Left renal pelvis (tissue), 4 donors: ENCODE measurements around the gene RHOBTB1. TPM values are rescaled to one million over a fixed set of nuclear protein-coding genes. Genes with fewer than 3 reads are reported as not detected.
A peak's percentile ranks its signal among the peaks of the same experiment; 100 is the strongest.
"Not testable (repeated sequence)": the region's sequence is repeated elsewhere in the genome, so short reads cannot be mapped to it uniquely, and the experiment has no call there.

Experiments used
- DNase-seq, 4 donors: peaks; one replicate each; pipeline ENCODE4 v3.0.0-alpha.2; 2013; ENCODE audit warnings: low read depth in 4 of 4, low spot score in 3 of 4
- polyA plus RNA-seq, 4 donors: library from polyadenylated mRNA; unstranded; fragments of 120-200 nt; gene quantifications; one replicate each; pipeline ENCODE4 v1.2.1, GENCODE V29; 2013; ENCODE audit not compliant: insufficient read length in 4 of 4

Gene RHOBTB1
- 10 to 100 TPM; 58.5 to 84.2 (median 73.9) TPM for polyA plus RNA-seq

DNA sequence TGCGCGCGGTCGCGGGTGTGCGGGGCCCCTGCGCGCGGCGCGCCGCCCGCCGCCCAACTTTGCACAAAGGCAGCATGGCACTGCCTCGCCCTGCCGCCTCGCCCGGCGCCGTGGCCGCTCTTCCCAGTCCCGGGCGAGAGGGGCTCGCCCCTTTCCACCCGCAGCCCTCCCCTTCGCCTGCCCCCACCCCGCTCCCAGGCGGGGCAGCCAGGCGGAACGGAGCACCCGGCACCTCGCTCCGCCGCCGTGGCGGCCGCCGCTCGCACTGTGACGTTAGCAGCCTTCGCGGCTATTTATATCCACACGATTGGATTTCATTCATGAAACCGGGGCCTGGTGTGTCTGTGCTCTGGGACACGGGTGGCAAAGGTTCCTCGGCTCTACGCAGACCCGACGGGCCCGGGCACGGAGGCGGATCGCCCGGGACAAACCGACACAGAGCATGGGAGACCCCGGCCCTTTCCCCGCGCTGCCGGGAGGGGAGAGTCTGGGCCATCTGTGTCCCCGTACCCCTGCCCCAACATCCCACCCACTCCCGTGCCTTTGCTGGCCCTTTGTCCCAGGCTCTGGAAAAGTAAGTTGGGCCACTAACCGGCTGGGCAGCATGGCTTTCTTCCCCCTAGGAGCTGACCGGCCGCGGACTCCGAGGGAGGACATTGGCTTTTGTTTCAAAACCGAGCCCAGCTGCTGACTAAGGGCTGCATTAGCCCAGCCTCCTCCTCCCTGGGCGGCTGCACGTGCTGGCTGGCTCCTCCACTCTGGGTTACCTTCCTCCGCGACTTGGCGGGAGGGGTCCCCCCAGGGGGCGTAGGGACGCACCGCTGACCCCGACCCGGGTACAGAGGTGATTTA is at the start of gene RHOBTB1:
Gene RHOBTB1 (minus strand): TSS at position 128 of the 852 bp plus-strand sequence. CDS start 32,643 bp downstream, outside the sequence.
- DNase-seq: peak; percentile 68 to 74 (median 72)

- no peak for DNase-seq
These were observed 48.7 kb upstream of the RHOBTB1 start for GRCh38 chr10:60992636-60993035.

DNA sequence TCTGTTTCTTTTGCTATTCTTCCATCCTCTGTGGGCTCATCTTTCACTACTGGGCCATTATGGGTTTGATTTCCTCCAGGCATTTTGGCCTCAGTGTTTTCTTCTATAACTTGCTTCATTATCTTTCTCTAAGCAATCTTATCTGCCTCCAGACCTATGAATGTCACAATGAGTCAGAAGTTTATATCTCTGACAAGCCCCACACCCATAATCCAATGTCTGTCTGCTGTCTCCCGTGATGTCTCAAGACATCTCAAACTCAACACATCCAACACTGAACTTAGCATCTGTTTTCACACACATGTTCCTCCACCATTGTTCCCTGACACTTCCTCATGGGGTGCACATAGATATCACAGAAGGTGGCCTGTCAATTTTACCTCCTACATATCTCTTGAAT is 46.7 kb upstream of the RHOBTB1 start:
- DNase-seq: no peak

DNA sequence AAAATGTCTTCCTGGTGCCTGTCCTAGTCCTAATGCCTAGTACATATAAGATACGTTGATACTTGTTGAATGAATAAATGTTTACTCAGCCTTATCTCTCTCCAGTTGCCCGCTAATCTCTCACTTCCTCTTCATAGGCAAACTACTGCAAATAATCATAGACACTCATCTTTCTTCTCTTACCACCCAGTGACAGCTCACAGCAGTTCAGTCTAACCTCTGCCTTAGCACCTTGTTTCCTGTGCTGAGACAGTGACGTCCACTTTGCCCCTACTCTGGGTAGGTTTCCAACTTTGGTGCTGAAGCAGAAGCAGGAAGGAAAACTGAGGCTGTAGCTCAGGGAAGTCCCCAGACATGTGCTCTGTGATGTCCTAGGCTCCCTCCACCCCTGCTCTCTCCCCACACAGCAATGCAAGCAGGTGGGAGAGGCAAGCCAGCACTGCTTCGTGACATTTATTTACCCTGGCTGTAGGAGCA is 45.5 kb upstream of the RHOBTB1 start:
- no peak for DNase-seq

GRCh38 chr10:60986791-60987190 is 42.8 kb upstream of the RHOBTB1 start:
- DNase-seq: no peak

GRCh38 chr10:60985951-60986350 is 42.0 kb upstream of the RHOBTB1 start:
- DNase-seq: no peak

DNA sequence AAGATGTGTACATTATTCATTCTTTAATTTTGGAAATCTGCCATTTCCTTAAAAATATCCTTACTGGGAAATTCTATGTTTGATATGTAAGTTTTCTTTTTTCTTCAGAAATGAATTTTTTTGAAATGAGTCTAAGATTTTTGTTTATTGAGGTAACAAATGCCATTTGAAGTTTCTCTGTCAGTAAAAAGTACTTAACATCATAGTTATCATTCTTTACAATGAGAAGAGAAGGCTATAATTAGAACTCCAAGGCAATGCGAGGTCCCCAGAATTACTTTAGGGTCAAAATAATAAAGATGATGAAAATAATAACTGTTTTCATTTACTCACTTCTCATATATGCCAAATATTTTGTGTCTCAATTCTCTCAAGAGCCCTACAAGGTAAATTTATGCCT is 37.0 kb upstream of the RHOBTB1 start:
- no peak for DNase-seq

GRCh38 chr10:60979667-60980104 is 35.7 kb upstream of the RHOBTB1 start:
- no peak for DNase-seq

- no peak for DNase-seq
These were observed 34.5 kb upstream of the RHOBTB1 start for GRCh38 chr10:60978287-60979115.

DNA sequence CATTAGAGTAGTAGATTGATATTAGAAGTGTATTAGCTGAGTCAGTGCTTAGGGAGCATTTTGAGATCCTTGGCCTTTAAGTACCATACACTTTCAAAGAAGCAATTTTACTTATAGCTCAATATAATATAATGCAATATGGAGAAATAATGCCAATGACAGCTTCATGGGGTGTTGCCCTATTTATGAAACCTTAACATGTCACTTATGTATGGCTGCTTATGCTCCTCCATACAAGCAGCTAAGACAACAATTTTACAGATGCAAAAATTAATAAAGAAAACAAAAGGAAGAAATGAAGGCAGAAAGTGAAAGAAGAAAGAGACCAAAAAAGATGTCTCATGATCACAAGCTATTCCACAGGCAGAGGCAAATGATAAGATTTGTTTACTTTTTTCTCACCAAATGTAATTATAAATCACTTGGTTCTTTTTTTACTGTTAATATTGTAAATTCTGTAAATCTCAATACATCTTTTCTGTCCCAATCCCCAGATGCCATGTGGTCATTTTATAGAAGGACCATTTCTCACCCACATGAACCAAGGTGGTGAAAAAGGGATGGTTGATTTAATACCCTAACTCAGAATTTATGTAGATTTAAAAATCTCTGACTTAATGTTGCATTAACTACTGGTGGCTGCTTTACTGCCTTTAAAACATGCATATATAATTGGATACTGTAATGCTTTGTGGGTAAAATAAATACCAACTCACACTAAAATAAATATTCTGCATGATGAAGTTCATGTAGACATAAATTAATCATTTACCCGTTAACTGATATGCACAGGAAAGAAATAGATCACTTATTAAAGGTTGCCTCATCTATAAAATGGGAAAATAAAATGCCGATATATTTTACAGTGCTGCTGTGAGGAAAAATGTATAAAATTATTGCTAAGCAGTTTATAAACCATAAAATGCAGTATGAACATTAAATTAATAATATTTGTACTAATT is 33.5 kb upstream of the RHOBTB1 start:
- DNase-seq: no peak

- DNase-seq: no peak
These were observed 32.7 kb upstream of the RHOBTB1 start for GRCh38 chr10:60976687-60977086.

DNA sequence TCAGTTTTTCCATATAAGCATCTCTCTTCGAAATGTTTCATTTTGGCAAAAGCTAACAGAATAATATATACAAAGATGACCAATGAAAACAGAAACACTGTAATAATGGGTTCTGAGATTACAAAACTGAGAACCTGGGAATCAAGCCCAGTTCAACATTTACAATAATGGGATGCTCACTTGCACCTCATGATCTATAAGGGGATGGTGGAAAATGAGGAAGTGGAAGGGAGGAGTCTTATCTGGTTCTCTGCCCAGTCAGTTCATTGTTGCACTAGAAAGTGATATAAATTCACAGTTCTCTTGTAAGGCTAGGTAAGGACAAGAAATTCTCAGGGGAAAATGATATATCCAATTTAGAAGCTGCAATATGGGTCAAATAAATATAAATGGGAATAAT is 31.7 kb upstream of the RHOBTB1 start:
- DNase-seq: no peak

DNA sequence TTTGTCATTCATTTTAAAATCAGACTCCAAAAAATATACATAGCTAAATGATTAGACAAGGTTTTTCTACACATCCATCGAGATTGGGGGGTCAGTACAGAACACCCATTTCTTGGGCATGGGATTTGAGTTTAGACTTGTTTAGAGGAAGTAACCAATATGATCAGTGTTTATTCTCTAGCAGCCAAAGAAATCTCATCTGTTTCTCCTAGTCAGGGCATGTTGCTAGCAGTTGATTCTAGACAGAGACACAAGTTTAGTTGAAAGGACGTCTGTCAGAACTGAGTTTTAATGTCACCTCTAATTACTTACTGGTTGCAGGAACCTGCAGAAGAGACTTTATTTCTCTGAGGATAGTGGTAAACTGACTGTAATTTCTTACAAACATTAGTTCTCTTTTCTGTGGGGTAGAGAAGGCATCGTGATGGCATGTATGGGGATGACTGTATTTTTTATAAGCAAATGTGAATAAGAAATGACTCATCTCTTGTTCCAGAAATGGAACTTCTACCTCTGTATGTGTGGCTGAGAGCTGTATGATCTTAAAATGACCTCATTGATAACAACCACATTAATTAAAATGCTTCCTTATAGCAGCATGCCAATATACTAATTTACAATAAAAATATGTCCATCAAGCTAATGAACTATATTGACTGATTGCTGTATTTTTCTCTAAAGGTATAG is 30.6 kb upstream of the RHOBTB1 start:
- DNase-seq: no peak

DNA sequence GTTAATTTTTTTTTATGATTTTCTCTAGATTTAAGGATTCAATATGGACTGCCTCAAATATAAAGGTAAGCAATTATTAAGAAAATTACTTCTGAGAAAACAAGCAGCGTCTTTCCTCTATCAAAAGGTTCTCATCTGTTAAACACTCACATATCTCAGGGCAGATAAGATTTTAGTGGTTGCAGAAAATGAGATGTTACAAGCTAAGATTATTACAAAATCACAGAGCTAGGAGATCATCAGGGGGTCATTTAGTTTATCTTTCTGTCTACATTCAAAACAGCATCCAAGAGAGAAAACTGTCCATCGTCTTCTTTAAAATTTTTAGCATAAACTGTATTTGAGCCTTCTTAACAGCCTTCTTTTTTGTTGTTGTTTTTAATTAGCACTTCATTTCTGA is 29.1 kb upstream of the RHOBTB1 start:
- no peak for DNase-seq

- DNase-seq: not testable (repeated sequence)
These were observed 28.2 kb upstream of the RHOBTB1 start for GRCh38 chr10:60972181-60972580.

DNA sequence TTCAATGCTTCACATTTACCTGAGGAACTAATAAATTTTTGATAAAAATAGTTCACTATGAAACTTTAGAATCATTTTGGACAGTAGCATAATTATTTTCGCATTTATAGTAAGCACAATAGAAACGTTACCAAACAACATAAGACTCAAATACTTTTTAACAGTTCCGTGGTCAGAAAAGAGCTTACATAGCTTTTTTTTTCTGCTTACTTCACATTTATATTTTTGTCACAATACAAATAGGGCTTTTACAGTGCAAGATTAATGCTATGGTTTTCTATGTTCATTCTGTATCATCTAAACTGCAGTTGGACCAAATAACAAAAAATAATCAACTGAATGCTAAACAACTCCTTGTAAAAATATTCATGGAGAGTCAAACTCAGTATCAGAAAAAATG is 26.5 kb upstream of the RHOBTB1 start:
- no peak for DNase-seq

DNA sequence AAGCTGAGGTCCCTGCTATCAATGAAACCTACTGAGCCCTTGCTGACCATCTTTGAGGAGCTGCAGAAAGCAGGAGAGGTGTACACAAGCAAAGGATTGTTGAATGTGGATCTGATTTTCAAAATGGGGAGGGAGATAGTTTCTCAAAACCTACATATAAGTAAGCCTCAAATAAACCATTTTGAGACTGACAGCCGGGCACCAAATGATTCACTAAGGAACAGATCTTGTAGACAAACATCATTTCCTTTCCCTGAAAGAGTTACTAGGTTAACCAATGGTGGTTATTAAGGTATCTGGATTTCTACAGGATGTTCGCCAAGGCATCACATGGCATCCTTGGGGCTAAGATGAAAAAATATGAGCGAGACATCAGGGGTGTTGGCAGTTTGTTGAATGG is 24.5 kb upstream of the RHOBTB1 start:
- no peak for DNase-seq

GRCh38 chr10:60967854-60968484 is 24.0 kb upstream of the RHOBTB1 start:
- DNase-seq: no peak

DNA sequence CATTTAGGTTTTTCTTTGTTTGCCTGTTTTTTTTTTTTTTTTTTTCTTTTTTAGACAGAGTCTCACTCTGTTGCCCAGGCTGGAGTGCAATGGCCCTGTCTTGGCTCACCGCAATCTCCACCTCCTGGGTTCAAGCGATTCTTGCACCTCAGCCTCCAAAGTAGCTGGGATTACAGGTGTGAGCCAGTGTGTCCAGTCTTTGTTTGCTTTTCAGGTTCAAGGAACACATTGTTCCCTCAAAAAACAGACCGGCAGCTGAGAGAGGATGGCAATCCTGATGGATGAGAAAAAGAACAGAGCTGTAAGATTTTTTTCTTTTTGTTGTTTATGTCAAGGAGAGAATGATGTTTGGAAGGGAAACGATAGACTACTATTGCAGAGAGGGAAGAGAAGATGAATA is 23.3 kb upstream of the RHOBTB1 start:
- no peak for DNase-seq
